GM21723 (cell line): ENCODE measurements around the gene ZFAND3.
"Not testable (repeated sequence)": the region's sequence is repeated elsewhere in the genome, so short reads cannot be mapped to it uniquely, and the experiment has no call there.

Experiments used
- ATAC-seq: cut with Tn5 transposase; IDR thresholded peaks from one replicate; pipeline ENCODE4 v1.9.1; 2021; ENCODE audit warnings: mild to moderate bottlenecking, moderate library complexity; ENCODE audit not compliant: unreplicated experiment

The ZFAND3 gene

DNA sequence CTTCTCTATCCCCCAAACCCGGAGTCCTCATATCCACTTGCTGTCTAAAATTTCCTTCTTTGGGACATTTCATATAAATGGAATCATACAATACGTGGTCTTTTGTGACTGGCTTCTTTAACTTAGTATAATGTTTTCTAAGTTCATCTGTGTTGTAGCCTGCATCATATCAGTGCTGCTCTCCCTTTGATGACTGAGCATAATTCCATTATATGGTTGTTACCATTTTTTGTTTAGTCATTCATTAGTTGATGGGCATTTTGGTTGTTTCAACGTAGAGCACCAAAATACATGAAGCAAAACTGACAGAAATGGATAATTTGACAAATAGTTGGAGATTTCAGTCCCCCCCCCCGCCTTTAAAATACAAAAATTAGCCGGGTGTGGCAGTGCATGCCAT is 71.5 kb downstream of the ZFAND3 start:
- ATAC-seq: no peak

DNA sequence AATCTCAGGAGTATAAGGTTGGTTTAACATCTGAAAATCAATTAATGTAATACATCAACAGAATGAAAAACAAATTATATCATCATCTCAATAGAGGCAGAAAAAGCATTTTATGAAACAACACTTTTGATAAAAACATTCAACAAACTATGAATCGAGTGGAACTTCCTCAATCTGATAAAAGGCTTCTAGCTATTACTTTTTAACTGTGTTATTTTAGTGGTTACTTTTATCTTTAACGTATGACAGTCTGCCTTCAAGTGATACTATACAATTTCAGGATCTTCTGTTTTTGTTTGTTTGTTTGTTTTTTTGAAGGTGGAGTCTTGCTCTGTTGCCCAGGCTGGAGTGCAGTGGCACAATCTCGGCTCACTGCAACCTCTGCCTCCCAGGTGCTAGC is 73.7 kb downstream of the ZFAND3 start:
- ATAC-seq: no peak

DNA sequence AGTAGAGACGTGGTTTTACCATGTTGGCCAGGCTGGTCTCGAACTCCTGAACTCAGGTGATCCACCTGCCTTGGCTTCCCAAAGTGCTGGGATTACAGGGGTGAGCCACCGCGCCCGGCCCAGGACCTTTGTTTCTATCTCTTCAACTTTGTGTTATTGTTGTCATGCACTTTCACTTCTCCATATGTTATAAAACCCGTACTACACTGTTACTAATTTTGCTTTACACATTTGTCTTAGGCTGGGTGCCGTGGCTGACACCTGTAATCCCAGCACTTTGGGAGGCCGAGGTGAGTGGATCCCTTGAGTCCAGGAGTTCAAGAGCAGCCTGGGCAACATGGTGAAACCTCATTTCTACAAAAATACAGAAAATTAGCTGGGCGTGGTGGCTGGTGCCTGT is 74.2 kb downstream of the ZFAND3 start:
- not testable (repeated sequence) for ATAC-seq

DNA sequence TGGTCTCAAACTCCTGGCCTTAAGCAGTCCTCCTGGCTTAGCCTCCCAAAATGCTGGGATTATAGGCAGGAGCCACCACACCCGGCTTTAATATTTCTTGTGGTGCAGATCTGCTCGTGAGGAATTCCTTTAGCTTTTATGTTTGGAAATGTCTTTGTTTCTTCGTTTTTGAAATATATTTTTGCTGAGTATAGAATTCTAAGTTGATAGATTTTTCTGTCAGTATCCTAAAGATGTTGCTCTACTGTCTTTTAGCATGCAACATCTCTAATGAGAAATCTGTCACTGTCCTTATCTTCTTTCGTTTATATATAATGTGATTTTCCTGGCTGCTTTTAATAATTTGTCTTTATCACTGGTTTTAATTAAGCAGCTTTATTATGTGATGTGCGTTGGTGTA is 75.1 kb downstream of the ZFAND3 start:
- ATAC-seq: no peak

DNA sequence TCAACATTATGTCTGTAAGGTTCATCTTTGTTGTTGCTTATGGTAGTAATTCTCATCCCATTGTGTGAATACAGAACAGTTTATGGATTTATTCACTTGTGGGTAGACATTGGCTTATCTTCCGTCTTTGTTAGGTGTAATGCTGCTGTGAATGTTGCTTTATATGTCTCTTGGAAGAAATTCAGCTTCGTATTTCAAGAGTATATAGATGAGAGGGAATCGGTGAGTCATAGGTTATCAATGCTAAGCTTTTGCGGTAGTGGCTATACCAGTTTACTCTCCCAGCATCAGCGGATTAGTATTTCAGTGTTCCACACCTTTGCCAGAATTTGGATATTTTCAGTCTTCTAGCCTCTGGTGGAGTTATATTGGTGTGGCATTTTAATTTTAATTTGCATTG is 77.8 kb downstream of the ZFAND3 start:
- ATAC-seq: no peak

DNA sequence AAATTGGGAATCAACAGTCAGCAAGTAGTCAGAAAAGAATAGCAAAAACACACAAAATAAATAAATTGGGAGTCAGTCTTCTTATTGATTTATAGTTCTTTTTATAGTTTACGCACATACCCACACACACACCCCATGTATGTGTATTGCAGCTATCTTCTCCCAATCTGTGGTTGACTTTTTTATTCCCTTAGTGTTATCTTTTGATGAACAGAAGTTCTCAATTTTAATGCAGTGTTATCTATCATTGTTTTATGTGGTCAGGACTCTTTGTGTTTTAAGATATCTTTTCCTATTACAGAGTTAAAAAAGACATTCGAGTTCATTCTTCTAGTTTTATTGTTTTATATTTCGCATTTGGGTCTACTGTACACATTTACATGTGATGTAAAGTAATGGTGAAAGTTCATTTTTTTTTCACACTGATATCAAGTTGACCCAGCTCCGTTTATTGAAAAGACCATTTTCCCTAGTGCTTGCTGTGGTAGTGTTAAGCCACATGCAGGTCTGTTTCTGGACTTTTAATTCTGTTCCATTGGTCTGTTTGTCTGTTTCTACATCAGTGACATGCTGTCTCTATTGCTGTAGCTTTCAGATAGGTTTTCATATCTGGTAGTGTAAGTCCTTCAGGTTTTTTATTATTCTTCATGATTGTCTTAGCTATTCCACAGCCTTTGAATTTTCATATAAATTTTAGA is 78.4 kb downstream of the ZFAND3 start:
- ATAC-seq: no peak

DNA sequence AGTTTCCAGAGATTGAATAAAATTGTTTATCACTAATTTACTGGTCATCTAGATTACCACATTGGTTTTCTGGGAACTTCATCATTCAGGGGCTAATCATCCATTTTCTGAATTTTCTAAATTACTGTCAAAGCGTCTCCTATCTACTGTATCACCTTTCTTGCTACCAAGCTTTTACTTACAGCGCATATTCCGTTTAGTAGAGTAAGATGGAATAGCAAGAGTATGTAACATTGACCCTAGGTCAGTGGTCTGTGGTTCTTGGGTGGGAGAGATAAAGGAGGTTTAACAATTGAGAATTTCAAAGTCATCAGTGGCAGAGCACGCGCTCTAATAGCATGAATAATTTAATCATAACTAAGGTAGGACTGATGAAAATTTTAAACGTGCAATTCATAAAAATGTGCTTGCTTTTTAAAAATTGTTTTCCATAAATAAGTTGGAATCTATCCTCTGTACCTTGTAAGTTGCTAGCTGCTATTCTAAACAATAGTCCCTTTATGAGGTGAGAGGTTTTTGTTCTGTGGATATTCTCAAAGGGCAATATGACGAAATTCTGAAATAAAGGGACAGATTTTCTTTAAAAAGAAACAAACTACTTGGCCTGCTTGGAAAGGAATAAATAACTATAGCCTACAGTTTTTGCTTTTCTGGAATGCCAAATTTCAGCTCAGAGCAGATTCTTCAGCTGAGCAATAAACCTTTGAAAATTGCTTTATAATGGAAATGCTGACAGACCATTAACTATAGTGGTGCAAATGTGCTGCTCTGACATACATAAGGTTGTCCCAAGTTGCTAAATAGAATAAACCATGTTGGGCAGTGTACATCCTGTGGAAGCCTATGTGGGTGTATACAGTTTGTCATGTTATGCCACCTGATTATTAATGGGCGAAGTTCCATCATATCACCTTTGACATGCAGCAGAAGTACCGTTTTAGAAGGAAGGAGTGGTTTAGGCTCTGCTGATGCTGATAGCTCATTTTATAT is 84.1 kb downstream of the ZFAND3 start:
- no peak for ATAC-seq

DNA sequence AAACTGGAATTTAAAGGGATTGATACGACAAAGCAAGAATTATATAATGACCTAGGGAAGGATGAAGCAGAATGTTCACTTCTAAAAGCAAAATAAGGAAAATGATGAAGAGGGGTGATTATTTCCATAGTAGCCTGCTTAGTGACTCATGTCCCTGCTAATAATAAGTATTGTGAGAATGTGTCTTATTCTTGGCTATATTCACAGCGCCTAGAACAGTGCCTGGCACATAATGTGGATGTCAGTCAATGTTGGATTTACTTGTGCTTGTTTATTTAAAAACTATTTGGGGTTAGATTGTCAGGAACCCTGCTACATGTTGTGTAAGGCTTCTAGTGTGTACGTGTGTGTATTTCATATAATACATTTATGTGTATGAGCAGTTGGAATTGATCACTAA is 85.1 kb downstream of the ZFAND3 start:
- no peak for ATAC-seq

DNA sequence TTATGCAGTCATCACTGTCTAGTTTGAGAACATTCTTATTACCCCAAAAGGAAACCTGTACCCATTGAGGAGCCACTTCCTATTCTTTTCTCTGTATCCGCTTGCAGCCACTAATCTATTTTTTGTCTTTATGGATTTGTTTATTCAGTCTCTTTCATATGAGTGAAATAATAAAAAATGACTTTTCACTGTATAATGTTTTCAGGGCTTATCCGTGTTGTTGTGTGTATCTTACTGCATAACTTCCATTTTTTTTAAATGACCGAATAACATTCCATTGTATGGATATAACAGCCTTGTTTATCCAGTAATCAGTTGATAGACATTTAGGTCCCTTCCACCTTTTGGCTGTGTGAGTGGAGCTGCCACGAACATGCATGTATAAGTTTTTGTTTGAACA is 86.6 kb downstream of the ZFAND3 start:
- ATAC-seq: no peak

DNA sequence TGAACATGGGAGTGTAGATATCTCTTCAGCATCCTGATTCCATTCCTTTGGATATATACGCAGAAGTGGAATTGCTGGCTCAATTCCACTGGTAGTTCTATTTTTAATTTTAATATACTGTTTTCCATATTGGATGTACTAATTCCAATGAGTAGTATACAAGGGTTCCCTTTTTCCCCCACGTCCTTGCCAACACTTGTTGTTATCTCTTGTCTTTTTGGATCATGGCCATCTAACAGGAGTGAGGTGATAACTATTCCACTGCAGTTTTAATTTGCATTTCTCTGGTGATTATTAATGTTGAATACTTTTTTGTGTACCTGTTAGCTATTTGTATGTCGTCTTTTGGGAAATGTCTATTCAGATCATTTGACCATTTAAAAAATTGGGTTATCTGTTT is 91.5 kb downstream of the ZFAND3 start:
- ATAC-seq: no peak

DNA sequence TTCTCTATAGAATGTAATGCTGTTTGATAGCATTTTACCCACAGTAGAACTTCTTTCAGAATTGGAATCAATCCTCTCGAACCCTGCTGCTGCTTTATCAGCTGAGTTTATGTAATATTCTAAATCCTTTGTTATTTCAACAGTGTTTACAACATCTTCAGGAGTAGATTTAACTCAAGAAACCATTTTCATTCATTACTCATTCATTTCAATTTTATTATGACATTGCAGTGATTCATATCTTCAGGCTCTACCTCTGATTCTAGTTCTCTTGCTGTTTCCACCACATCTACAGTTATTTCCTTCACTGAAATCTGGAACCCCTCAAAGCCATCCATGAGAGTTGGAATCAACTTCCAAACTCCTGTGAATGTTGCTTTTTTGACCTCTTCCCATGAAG is 93.7 kb downstream of the ZFAND3 start:
- ATAC-seq: no peak

DNA sequence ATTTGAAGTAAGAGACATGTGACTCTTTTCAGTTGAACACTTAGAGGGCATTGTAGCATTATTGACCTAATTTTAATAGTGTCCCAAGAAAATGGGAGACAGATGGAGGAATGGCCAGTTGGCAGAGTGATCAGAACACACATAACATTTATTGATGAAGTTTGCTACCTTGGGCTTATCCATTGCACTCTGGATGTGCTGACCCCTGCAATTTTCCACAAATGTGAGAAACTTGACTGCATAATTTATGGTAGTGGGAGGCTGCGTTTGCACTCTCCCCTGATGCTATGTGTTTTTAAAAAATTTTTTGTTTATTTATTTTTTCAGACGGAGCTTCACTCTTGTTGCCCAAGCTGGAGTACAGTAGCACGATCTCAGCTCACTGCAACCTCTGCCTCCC is 95.9 kb downstream of the ZFAND3 start:
- no peak for ATAC-seq

DNA sequence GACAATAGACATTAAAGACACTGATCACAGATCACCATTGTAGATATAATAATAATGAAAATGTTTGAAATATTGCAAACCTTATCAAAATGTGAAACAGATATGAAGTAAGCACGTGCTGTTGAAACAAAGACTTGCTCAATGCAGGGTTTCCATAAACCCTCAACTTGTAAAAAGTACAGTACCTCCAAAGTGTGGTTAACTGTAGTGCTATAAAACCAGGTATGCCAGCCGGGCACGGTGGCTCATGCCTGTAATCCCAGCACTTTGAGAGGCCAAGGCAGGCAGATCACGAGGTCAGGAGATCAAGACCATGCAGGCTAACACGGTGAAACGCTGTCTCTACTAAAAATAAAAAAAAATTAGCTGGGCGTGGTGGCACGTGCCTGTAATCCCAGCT is 96.6 kb downstream of the ZFAND3 start:
- ATAC-seq: no peak

DNA sequence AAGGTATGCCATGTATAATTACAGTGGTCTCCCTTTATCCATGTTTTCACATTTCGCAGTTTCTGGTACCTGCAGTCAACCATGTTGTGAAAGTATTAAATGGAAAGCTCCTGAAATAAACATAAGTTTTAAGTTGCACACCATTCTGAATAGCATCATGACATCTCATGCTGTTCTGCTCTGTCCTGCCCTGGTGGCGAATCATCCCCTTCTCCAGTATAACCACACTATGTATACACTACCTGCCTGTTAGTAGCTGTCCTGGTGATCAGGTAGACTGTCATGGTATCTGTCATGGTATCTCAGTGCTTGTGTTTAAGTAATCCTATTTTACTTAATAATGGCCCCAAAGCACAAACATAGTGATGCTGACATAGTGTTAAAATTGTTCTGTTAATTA is 97.1 kb downstream of the ZFAND3 start:
- no peak for ATAC-seq

DNA sequence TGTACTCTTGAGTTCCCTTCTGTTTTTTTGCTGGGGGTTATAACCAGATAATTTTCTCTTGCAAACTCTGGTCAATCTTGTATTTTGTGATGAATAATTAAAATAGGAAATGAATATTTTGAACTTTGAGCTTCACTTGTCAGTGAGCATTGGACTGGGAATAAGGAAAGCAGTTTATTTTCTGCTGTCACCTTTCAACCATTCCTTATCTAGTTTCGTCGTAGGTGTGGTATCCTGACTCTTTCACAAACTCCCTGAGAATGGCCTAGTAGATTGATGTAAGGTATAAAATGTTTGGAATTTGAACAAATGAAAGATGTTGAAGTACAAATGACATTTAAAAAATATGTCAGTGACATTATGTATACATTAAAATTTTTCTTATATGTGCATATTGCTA is 98.0 kb downstream of the ZFAND3 start:
- no peak for ATAC-seq

DNA sequence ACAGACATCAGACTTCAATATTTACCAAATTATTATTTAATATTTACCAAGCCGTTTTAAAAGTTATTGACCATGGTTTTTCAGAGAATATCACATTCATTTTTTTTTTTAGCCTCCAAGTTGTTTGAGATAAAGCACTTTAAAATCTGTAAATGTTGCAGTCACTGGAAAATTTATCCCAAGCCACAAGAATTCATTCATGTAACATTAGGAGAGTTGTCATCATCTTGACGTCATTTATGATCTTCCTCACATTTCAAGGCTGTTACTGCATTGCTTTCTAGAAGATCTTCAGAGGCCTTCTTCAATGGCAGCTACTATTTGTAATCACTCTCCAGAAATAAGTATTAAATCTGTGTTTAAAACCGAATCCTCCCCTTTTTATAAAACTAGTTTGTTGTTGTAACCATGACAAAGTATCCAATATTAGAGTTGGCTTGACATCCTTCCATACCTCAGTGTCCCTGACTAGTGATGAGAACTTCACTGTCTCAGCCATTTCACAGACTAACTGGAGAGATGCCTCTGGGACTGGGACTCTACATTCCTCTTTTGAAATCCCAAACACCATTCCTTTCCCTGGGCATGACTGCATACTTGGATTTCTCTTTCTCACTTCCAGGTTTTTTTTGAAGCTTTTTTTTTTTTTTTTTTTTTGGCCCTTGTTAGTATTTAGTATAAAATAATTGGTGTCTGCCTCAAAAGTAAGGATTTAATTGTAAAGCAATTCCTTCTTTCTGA is 100.1 kb downstream of the ZFAND3 start:
- no peak for ATAC-seq

DNA sequence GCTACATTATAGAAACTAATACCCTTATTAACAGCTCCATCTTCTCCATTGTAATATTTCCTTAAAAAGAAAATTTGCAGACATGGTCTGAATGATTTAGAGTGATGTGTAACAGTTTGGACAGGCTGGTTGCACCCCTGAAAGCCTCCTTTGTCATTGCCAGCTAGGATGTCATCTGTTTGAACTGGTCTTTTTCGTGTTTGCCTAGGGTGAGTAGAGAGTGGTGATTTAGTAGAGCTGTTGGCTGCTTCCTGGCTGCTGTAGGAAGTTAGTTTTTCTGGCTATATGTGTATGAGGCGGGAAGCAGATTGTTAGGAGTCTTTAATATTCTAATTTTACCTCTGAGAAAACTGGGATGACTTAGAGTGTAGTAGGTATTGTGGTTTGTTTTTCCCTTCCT is 101.1 kb downstream of the ZFAND3 start:
- ATAC-seq: no peak

DNA sequence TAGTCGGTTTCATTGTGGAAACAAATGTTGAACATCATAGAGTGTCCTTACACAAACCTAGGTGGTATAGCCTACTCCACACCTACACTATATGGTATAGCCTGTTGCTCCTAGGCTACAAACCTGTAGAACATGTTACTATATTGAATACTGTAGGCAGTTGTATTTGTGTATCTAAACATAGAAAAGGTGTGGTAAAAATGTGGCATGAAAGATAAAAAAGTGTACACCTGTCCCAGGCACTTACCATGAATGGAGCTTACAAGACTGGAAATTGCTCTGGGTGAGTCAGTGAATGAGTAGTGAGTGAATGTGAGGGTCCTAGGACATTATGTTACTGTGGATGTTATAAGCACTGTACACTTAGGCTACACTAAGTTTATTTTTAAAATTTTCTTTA is 103.0 kb downstream of the ZFAND3 start:
- ATAC-seq: no peak

DNA sequence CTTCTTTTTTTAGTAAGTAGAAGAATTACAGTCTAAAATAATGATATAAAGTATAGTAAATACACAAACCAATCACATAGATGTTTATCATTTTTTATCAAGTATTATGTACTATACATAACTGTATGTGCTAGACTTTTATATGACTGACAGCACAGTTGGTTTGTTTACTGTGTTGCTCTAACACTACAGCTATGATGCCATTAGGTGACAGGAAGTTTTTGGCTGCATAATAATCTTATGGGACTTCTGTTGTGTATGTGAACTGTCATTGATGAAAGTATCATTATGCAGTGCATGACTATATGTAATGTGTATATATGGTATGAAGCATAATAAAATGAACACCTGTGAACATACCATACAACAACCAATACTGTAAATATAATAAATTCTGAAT is 104.0 kb downstream of the ZFAND3 start:
- ATAC-seq: no peak

DNA sequence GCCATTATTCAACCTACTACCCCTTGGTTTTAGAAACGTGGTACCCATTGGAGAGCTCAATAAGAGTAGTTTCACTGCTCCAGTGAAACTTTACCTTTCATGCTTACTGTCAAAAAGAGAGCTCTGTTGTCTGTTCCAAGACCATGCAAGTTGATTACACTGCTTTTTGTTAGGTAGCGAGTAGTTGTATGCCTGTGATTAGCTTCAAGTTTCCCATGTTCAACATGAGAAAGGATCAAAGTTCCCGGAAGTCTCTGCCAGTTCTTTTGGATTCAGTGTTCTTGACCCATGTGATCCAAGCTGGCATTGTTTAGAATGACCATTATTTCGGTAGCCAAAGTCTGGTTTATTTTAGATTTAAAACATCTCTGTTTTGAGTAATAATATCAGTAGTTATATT is 107.1 kb downstream of the ZFAND3 start:
- ATAC-seq: no peak

DNA sequence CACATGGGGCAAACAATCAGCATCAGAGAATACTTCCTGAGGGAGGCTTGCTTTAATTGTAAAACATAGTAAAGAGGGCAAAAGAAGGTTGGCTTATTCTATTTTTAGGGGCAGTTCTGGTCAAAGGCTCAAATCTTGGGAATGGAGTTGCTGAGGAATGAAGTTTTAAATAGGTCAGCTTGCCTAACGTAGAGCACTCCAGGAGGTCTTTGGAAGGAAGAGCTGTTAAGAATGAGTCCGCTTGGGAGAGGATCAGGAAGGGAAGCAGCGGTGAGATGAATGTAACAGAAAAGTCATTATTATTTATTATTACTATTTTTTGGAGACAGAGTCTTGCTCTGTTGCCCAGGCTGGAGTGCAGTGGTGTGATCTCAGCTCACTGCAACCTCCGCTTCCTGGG is 108.7 kb downstream of the ZFAND3 start:
- ATAC-seq: no peak
